CD14-positive monocyte (primary cell): ENCODE results near the gene PARP12. TPM values are rescaled to one million over a fixed set of nuclear protein-coding genes. Genes with fewer than 3 reads are reported as not detected.

Experiments
- DNase-seq, 3 donors: peaks; one replicate each; pipeline ENCODE4 v3.0.0-alpha.2; 2011 to 2022
- H2AFZ ChIP-seq: 2 replicates; pipeline ENCODE4 v1.6.0; 2012; ENCODE audit warnings: mild to moderate bottlenecking, low read depth, low read length, inconsistent platforms; ENCODE audit not compliant: insufficient read depth, poor library complexity, severe bottlenecking
- H3K27ac ChIP-seq, 2 donors: 1 replicate in 1 of 2; 2 replicates in 1 of 2; pipeline ENCODE4 v1.5.1; 2012 to 2013; ENCODE audit warnings: low read length in 2 of 2, control low read depth in 1 of 2, inconsistent platforms in 1 of 2, low read depth in 1 of 2, mild to moderate bottlenecking in 1 of 2
- H3K27me3 ChIP-seq, 2 donors: one replicate each; pipeline versions ENCODE4 v1.6.0 to v1.6.1; 2011 to 2013; ENCODE audit warnings: low read length in 2 of 2; ENCODE audit not compliant: control insufficient read depth in 2 of 2, insufficient read depth in 2 of 2
- H3K36me3 ChIP-seq, 2 donors: replicated peaks in 1 of 2; 1 replicate in 1 of 2; 2 replicates in 1 of 2; pipeline versions ENCODE4 v1.5.1 to v1.6.1; 2012 to 2013; ENCODE audit warnings: low read length in 2 of 2, control low read depth in 1 of 2, inconsistent platforms in 1 of 2, mild to moderate bottlenecking in 1 of 2; ENCODE audit not compliant: insufficient read depth in 2 of 2, control insufficient read depth in 1 of 2
- H3K4me1 ChIP-seq, 2 donors: 1 replicate in 1 of 2; 2 replicates in 1 of 2; pipeline versions ENCODE4 v1.5.1 to v1.6.1; 2012 to 2013; ENCODE audit warnings: low read length in 2 of 2, control low read depth in 1 of 2, inconsistent platforms in 1 of 2, mild to moderate bottlenecking in 1 of 2, moderate library complexity in 1 of 2; ENCODE audit not compliant: insufficient read depth in 2 of 2, control insufficient read depth in 1 of 2
- H3K4me2 ChIP-seq: replicated peaks from 2 replicates; pipeline ENCODE3; 2012; ENCODE audit warnings: low read length, moderate library complexity, mild to moderate bottlenecking; ENCODE audit not compliant: poor library complexity, severe bottlenecking; ENCODE audit errors: extremely low read depth
- H3K4me3 ChIP-seq, 3 experiments: fragments of 200-600 bp in 1 of 3; sonication (generic) in 1 of 3; replicated peaks in 1 of 3; 1 replicate in 2 of 3; 2 replicates in 1 of 3; pipeline ENCODE4 v1.5.1; 2011 to 2013; ENCODE audit warnings: low read length in 3 of 3, mild to moderate bottlenecking in 3 of 3, control low read depth in 2 of 3, low read depth in 2 of 3, inconsistent platforms in 1 of 3, moderate library complexity in 1 of 3
- H3K79me2 ChIP-seq: 2 replicates; pipeline ENCODE4 v1.6.0; 2012; ENCODE audit warnings: mild to moderate bottlenecking, control low read depth, inconsistent platforms, low read length, moderate library complexity; ENCODE audit not compliant: insufficient read depth
- H3K9ac ChIP-seq: 2 replicates; pipeline ENCODE4 v1.6.0; 2017; ENCODE audit warnings: low read length, mild to moderate bottlenecking; ENCODE audit not compliant: insufficient read depth, poor library complexity, severe bottlenecking
- H3K9me3 ChIP-seq, 2 donors: replicated peaks in 1 of 2; 1 replicate in 1 of 2; 2 replicates in 1 of 2; pipeline versions ENCODE4 v1.5.1 to v1.6.1; 2012 to 2013; ENCODE audit warnings: low read length in 2 of 2, control low read depth in 1 of 2; ENCODE audit not compliant: control insufficient read depth in 1 of 2, insufficient read depth in 1 of 2
- H4K20me1 ChIP-seq: 2 replicates; pipeline ENCODE4 v1.6.0; 2012; ENCODE audit warnings: mild to moderate bottlenecking, low read length, control low read depth, moderate library complexity; ENCODE audit not compliant: insufficient read depth
- H3K27ac Mint-ChIP-seq, 7 donors: one replicate each; pipeline ENCODE4 v1.8.0; 2020; ENCODE audit warnings: mild to moderate bottlenecking in 7 of 7, mixed read lengths in 7 of 7, moderate library complexity in 6 of 7, inconsistent platforms in 2 of 7
- H3K27me3 Mint-ChIP-seq, 3 donors: one replicate each; pipeline ENCODE4 v1.8.0; 2021 to 2022; ENCODE audit warnings: low read depth in 3 of 3, mild to moderate bottlenecking in 3 of 3, mixed read lengths in 3 of 3, moderate library complexity in 3 of 3, inconsistent platforms in 1 of 3
- H3K36me3 Mint-ChIP-seq, 2 donors: one replicate each; pipeline ENCODE4 v1.8.0; 2020; ENCODE audit warnings: mixed read lengths in 2 of 2, inconsistent platforms in 1 of 2, mild to moderate bottlenecking in 1 of 2
- H3K4me1 Mint-ChIP-seq: one replicate; pipeline ENCODE4 v1.8.0; 2020; ENCODE audit warnings: mild to moderate bottlenecking, mixed read lengths
- H3K4me3 Mint-ChIP-seq, 2 donors: one replicate each; pipeline ENCODE4 v1.8.0; 2020; ENCODE audit warnings: mild to moderate bottlenecking in 2 of 2, mixed read lengths in 2 of 2, moderate library complexity in 1 of 2
- H3K9me3 Mint-ChIP-seq, 7 donors: one replicate each; pipeline ENCODE4 v1.8.0; 2020 to 2022; ENCODE audit warnings: mixed read lengths in 7 of 7, mild to moderate bottlenecking in 6 of 7, moderate library complexity in 6 of 7, inconsistent platforms in 2 of 7
- WGBS: methylation state at CpG from one replicate; pipeline ENCODE4 v1.1.5; 2013; ENCODE audit warnings: missing lambda C conversion rate; ENCODE audit not compliant: insufficient coverage; 5-methylcytosine and 5-hydroxymethylcytosine counted together
- intact Hi-C, 2 donors: fragments of 100-400 bp; cut with micrococcal nuclease; formaldehyde crosslinking; loops; one replicate each; pipeline versions ENCODE4 v1.15.0 to v1.15.1; 2023
- polyA plus RNA-seq, 3 donors: library from polyadenylated mRNA; depleted of rRNA in 1 of 3; unstranded in 2 of 3; stranded (reverse) in 1 of 3; fragments of 300-500 nt in 2 of 3; fragments of >200 nt in 1 of 3; fragmentation: Illumina TruSeq in 2 of 3; gene quantifications; 1 replicate in 2 of 3; 2 replicates in 1 of 3; pipeline ENCODE4 v1.2.3, GENCODE V29; 2012 to 2021
- TF ChIP-seq, protein P1 (sequence below): fragments of 200-600 bp; IDR thresholded peaks from one replicate; pipeline ENCODE4 v1.8.0; 2022; ENCODE audit warnings: antibody characterized with exemption, mild to moderate bottlenecking

Gene PARP12
- polyA plus RNA-seq, 3 donors, result 16.7 to 116 (median 37.8) TPM

DNA sequence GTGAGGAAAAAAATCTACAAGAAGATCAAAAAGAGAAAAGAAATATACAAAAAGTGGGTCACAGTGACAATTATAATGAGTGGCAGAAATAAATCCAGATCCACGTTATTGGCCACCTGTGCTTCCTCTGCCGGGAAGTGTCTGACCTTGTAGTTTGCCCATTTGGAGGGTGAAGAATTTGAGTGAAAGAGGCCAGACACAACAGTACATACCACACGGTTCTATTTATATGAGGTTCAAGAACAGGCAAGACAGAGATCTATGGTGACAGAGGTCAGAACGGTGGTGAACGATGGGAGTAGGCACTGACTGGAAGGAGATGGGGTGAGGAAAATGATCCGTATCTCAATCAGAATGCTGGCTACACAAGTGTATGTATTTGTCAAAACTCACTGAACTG, 17.1 kb downstream of the PARP12 start:
- H3K9ac ChIP-seq, result no peak overlapping the region
- WGBS, result 100% methylated on average over 5 of the region's 6 CpGs
- H3K27ac ChIP-seq, result no peak overlapping the region
- no peak overlapping the region for H3K4me3 Mint-ChIP-seq
- peaks cover 12% of the 10 kb centered on the region for H3K4me1 Mint-ChIP-seq
- intact Hi-C loops, result no loop called here
- H3K4me2 ChIP-seq, result no peak overlapping the region
- no peaks in the 10 kb centered on the region for H3K27me3 ChIP-seq
- no peaks in the 10 kb centered on the region for H3K9me3 ChIP-seq
- H3K9me3 Mint-ChIP-seq, result peaks cover 0 to 2% (median 0%) of the 10 kb centered on the region in 7 donors
- TF ChIP-seq, protein P1, sequence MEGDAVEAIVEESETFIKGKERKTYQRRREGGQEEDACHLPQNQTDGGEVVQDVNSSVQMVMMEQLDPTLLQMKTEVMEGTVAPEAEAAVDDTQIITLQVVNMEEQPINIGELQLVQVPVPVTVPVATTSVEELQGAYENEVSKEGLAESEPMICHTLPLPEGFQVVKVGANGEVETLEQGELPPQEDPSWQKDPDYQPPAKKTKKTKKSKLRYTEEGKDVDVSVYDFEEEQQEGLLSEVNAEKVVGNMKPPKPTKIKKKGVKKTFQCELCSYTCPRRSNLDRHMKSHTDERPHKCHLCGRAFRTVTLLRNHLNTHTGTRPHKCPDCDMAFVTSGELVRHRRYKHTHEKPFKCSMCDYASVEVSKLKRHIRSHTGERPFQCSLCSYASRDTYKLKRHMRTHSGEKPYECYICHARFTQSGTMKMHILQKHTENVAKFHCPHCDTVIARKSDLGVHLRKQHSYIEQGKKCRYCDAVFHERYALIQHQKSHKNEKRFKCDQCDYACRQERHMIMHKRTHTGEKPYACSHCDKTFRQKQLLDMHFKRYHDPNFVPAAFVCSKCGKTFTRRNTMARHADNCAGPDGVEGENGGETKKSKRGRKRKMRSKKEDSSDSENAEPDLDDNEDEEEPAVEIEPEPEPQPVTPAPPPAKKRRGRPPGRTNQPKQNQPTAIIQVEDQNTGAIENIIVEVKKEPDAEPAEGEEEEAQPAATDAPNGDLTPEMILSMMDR, result no peak
- H3K36me3 Mint-ChIP-seq, result peaks cover 86% of the 10 kb centered on the region in 2 donors
- H3K4me3 ChIP-seq, result no peak overlapping the region
- no peak for DNase-seq
- peaks cover 0 to 8% of the 10 kb centered on the region in 2 donors for H3K4me1 ChIP-seq
- no peak overlapping the region for H3K27ac Mint-ChIP-seq
- H3K36me3 ChIP-seq, result peaks cover 37 to 93% of the 10 kb centered on the region in 2 donors
- no peak overlapping the region for H2AFZ ChIP-seq
- H4K20me1 ChIP-seq, result peaks cover 67% of the 10 kb centered on the region
- peaks cover 0 to 1% (median 0%) of the 10 kb centered on the region in 3 donors for H3K27me3 Mint-ChIP-seq
- H3K79me2 ChIP-seq, result no peaks in the 10 kb centered on the region

- no peak for DNase-seq
- WGBS, result 98% methylated on average over 6 of the region's 6 CpGs
These were observed 18.5 kb downstream of the PARP12 start for GRCh38 chr7:140044251-140044650.

More at GRCh38 chr7:140044251-140044650, 18.5 kb downstream of the PARP12 start:
- H3K4me2 ChIP-seq, result no peak overlapping the region
- TF ChIP-seq, protein P1, result no peak
- H3K9ac ChIP-seq, result no peak overlapping the region
- Mint-ChIP-seq H3K27me3 (peaks cover 0 to 3% (median 0%) of the 10 kb centered on the region in 3 donors), H3K27ac (no peak overlapping the region), H3K4me3 (no peak overlapping the region), H3K9me3 (peaks cover 0 to 3% (median 0%) of the 10 kb centered on the region in 7 donors), H3K36me3 (peaks cover 87 to 90% of the 10 kb centered on the region in 2 donors), H3K4me1 (peaks cover 12% of the 10 kb centered on the region)
- no peaks in the 10 kb centered on the region for H3K27me3 ChIP-seq
- intact Hi-C loops, result no loop called here
- no peak overlapping the region for H3K27ac ChIP-seq
- H3K36me3 ChIP-seq, result peaks cover 52 to 93% of the 10 kb centered on the region in 2 donors
- H3K4me1 ChIP-seq, result peaks cover 0 to 8% of the 10 kb centered on the region in 2 donors
- H3K79me2 ChIP-seq, result no peaks in the 10 kb centered on the region
- no peak overlapping the region for H3K4me3 ChIP-seq
- no peak overlapping the region for H2AFZ ChIP-seq
- H3K9me3 ChIP-seq, result no peaks in the 10 kb centered on the region
- H4K20me1 ChIP-seq, result peaks cover 68% of the 10 kb centered on the region
